ENCODE data around the gene GLIS1. TPM values are rescaled to one million over a fixed set of nuclear protein-coding genes. Genes with fewer than 3 reads are reported as not detected.

The GLIS1 gene
- total and polyA plus RNA-seq, 2 experiments from 2014 or later: 0.26 to 0.31 TPM

DNA sequence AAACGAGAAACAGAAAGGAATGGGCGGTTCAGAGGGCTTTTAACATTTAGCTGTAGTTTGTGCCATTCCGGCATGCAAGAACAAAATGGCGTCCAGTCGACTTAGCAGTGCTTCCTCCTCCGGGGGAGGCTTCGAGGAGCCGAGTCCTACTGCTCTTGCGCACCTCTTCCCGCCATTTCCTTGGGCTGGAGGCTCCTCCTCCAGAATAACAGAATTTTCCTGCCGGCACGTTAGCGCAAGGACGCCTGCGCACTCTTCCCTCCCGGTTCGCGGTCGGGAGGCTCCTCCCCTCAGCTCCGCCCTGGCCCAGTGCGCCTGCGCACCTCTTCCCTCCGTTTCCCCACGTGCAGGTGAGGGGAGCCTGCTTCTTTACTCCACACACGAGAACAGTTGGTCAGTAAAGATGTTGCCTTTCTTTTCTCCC, 278.7 kb downstream of the GLIS1 start:
- H3K27me3 ChIP-seq (ENCODE audit: insufficient read depth): no peaks in the 10 kb centered on the region
- H3K4me3 ChIP-seq: no peak overlapping the region
- H4K20me1 ChIP-seq (replicated peaks; ENCODE audit: insufficient read depth): no peaks in the 10 kb centered on the region
- peaks cover 8% of the 10 kb centered on the region for H3F3A ChIP-seq (replicated peaks; ENCODE audit: low read depth)
- ATAC-seq (no peak), DNase-seq (ENCODE audit: low spot score) (no peak)
- H3K27ac Mint-ChIP-seq: no peak overlapping the region
- H3K4me2 ChIP-seq: no peak overlapping the region
- H3K4me1 Mint-ChIP-seq: peaks cover 9% of the 10 kb centered on the region
- no peaks in the 10 kb centered on the region for H3K36me3 Mint-ChIP-seq (ENCODE audit: low read depth)
- H3K9me3 Mint-ChIP-seq: no peaks in the 10 kb centered on the region
- H3K9me2 ChIP-seq (ENCODE audit: insufficient read depth): no peaks in the 10 kb centered on the region
- no peaks in the 10 kb centered on the region; the same call in 1 of the 2 replicates for H3K36me3 ChIP-seq (ENCODE audit: insufficient read depth)
- no peaks in the 10 kb centered on the region for H3K79me2 ChIP-seq (replicated peaks; ENCODE audit: insufficient read depth)
- TF ChIP-seq, protein P1, sequence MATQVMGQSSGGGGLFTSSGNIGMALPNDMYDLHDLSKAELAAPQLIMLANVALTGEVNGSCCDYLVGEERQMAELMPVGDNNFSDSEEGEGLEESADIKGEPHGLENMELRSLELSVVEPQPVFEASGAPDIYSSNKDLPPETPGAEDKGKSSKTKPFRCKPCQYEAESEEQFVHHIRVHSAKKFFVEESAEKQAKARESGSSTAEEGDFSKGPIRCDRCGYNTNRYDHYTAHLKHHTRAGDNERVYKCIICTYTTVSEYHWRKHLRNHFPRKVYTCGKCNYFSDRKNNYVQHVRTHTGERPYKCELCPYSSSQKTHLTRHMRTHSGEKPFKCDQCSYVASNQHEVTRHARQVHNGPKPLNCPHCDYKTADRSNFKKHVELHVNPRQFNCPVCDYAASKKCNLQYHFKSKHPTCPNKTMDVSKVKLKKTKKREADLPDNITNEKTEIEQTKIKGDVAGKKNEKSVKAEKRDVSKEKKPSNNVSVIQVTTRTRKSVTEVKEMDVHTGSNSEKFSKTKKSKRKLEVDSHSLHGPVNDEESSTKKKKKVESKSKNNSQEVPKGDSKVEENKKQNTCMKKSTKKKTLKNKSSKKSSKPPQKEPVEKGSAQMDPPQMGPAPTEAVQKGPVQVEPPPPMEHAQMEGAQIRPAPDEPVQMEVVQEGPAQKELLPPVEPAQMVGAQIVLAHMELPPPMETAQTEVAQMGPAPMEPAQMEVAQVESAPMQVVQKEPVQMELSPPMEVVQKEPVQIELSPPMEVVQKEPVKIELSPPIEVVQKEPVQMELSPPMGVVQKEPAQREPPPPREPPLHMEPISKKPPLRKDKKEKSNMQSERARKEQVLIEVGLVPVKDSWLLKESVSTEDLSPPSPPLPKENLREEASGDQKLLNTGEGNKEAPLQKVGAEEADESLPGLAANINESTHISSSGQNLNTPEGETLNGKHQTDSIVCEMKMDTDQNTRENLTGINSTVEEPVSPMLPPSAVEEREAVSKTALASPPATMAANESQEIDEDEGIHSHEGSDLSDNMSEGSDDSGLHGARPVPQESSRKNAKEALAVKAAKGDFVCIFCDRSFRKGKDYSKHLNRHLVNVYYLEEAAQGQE (IDR thresholded peaks at IDR 0.05; ENCODE audit: unreplicated experiment): no peak
- no peak for TF ChIP-seq ZNF114 (CRISPR knock-in tag; IDR thresholded peaks at IDR 0.05)
- TF ChIP-seq POLR2AphosphoS5 (IDR thresholded peaks at IDR 0.05; ENCODE audit: low read depth): no peak
- no peak for TF ChIP-seq EZH2phosphoT487 (IDR thresholded peaks at IDR 0.05; ENCODE audit: unreplicated experiment)
- no peak for TF ChIP-seq JUNB (IDR thresholded peaks at IDR 0.05; ENCODE audit: unreplicated experiment)
- no peak for TF ChIP-seq ZNF331 (CRISPR knock-in tag; IDR thresholded peaks at IDR 0.05; ENCODE audit: low read depth)
- TF ChIP-seq, protein P2, sequence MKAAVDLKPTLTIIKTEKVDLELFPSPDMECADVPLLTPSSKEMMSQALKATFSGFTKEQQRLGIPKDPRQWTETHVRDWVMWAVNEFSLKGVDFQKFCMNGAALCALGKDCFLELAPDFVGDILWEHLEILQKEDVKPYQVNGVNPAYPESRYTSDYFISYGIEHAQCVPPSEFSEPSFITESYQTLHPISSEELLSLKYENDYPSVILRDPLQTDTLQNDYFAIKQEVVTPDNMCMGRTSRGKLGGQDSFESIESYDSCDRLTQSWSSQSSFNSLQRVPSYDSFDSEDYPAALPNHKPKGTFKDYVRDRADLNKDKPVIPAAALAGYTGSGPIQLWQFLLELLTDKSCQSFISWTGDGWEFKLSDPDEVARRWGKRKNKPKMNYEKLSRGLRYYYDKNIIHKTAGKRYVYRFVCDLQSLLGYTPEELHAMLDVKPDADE (IDR thresholded peaks at IDR 0.05): no peak
- TF ChIP-seq, protein P3, sequence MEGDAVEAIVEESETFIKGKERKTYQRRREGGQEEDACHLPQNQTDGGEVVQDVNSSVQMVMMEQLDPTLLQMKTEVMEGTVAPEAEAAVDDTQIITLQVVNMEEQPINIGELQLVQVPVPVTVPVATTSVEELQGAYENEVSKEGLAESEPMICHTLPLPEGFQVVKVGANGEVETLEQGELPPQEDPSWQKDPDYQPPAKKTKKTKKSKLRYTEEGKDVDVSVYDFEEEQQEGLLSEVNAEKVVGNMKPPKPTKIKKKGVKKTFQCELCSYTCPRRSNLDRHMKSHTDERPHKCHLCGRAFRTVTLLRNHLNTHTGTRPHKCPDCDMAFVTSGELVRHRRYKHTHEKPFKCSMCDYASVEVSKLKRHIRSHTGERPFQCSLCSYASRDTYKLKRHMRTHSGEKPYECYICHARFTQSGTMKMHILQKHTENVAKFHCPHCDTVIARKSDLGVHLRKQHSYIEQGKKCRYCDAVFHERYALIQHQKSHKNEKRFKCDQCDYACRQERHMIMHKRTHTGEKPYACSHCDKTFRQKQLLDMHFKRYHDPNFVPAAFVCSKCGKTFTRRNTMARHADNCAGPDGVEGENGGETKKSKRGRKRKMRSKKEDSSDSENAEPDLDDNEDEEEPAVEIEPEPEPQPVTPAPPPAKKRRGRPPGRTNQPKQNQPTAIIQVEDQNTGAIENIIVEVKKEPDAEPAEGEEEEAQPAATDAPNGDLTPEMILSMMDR (conservative IDR thresholded peaks at IDR 0.05; ENCODE audit: low read depth in 2 of 2): no peak
- TF ChIP-seq NANOG (IDR thresholded peaks at IDR 0.05; ENCODE audit: borderline replicate concordance): no peak
- no peak for TF ChIP-seq CREB1 (CRISPR knock-in tag; IDR thresholded peaks at IDR 0.05; ENCODE audit: low read depth)
- no peak for TF ChIP-seq EZH2 (IDR thresholded peaks at IDR 0.05; ENCODE audit: low read depth, unreplicated experiment)
- no peak for TF ChIP-seq STAT1 (IDR thresholded peaks at IDR 0.05; ENCODE audit: unreplicated experiment)
- TF ChIP-seq, protein P4, sequence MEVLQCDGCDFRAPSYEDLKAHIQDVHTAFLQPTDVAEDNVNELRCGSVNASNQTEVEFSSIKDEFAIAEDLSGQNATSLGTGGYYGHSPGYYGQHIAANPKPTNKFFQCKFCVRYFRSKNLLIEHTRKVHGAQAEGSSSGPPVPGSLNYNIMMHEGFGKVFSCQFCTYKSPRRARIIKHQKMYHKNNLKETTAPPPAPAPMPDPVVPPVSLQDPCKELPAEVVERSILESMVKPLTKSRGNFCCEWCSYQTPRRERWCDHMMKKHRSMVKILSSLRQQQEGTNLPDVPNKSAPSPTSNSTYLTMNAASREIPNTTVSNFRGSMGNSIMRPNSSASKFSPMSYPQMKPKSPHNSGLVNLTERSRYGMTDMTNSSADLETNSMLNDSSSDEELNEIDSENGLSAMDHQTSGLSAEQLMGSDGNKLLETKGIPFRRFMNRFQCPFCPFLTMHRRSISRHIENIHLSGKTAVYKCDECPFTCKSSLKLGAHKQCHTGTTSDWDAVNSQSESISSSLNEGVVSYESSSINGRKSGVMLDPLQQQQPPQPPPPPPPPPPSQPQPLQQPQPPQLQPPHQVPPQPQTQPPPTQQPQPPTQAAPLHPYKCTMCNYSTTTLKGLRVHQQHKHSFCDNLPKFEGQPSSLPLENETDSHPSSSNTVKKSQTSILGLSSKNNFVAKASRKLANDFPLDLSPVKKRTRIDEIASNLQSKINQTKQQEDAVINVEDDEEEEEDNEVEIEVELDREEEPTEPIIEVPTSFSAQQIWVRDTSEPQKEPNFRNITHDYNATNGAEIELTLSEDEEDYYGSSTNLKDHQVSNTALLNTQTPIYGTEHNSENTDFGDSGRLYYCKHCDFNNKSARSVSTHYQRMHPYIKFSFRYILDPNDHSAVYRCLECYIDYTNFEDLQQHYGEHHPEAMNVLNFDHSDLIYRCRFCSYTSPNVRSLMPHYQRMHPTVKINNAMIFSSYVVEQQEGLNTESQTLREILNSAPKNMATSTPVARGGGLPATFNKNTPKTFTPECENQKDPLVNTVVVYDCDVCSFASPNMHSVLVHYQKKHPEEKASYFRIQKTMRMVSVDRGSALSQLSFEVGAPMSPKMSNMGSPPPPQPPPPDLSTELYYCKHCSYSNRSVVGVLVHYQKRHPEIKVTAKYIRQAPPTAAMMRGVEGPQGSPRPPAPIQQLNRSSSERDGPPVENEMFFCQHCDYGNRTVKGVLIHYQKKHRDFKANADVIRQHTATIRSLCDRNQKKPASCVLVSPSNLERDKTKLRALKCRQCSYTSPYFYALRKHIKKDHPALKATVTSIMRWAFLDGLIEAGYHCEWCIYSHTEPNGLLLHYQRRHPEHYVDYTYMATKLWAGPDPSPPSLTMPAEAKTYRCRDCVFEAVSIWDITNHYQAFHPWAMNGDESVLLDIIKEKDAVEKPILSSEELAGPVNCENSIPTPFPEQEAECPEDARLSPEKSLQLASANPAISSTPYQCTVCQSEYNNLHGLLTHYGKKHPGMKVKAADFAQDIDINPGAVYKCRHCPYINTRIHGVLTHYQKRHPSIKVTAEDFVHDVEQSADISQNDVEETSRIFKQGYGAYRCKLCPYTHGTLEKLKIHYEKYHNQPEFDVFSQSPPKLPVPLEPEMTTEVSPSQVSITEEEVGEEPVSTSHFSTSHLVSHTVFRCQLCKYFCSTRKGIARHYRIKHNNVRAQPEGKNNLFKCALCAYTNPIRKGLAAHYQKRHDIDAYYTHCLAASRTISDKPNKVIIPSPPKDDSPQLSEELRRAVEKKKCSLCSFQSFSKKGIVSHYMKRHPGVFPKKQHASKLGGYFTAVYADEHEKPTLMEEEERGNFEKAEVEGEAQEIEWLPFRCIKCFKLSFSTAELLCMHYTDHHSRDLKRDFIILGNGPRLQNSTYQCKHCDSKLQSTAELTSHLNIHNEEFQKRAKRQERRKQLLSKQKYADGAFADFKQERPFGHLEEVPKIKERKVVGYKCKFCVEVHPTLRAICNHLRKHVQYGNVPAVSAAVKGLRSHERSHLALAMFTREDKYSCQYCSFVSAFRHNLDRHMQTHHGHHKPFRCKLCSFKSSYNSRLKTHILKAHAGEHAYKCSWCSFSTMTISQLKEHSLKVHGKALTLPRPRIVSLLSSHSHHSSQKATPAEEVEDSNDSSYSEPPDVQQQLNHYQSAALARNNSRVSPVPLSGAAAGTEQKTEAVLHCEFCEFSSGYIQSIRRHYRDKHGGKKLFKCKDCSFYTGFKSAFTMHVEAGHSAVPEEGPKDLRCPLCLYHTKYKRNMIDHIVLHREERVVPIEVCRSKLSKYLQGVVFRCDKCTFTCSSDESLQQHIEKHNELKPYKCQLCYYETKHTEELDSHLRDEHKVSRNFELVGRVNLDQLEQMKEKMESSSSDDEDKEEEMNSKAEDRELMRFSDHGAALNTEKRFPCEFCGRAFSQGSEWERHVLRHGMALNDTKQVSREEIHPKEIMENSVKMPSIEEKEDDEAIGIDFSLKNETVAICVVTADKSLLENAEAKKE (CRISPR knock-in tag; IDR thresholded peaks at IDR 0.05): no peak
- peak overlapping the region; percentile 86 for H2AFZ ChIP-seq
- peaks cover 3% of the 10 kb centered on the region; the same call in 1 of the 2 replicates for H3K4me1 ChIP-seq (ENCODE audit: insufficient read depth)
- H3K4me3 Mint-ChIP-seq: no peak overlapping the region
- H3K27ac ChIP-seq (ENCODE audit: low read depth): no peak overlapping the region
- peaks cover 9% of the 10 kb centered on the region for H3K27me3 Mint-ChIP-seq (ENCODE audit: insufficient read depth, low read depth, poor library complexity)

Data from GM23338 (cell line).